ENCODE data around the gene TUBGCP6.

DNA sequence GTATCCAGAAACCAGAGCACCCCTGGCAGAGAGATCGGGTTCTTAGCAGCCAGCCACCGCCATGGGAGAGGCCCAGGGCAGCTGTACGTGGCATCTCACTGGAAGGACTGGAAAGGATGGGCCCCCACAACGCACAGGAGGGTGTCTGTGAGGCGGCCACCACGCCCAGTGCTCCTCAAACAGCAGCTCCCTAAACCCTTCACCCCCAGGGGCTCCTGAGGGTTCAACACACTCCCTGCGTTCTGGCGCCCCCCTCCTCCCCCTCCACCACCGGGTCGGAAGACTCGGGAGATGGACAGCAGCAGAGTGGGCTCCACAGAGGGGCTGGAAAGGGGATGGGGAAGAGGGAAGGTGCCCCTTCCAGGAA is 15.6 kb upstream of the TUBGCP6 start:
- TF ChIP-seq POLR2AphosphoS5 (IDR thresholded peaks at IDR 0.05), result no peak
- TF ChIP-seq, protein P1, sequence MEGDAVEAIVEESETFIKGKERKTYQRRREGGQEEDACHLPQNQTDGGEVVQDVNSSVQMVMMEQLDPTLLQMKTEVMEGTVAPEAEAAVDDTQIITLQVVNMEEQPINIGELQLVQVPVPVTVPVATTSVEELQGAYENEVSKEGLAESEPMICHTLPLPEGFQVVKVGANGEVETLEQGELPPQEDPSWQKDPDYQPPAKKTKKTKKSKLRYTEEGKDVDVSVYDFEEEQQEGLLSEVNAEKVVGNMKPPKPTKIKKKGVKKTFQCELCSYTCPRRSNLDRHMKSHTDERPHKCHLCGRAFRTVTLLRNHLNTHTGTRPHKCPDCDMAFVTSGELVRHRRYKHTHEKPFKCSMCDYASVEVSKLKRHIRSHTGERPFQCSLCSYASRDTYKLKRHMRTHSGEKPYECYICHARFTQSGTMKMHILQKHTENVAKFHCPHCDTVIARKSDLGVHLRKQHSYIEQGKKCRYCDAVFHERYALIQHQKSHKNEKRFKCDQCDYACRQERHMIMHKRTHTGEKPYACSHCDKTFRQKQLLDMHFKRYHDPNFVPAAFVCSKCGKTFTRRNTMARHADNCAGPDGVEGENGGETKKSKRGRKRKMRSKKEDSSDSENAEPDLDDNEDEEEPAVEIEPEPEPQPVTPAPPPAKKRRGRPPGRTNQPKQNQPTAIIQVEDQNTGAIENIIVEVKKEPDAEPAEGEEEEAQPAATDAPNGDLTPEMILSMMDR (IDR thresholded peaks at IDR 0.05; ENCODE audit: poor library complexity, severe bottlenecking), result no peak

Data from neural cell (in vitro differentiated cells).